ENCODE data around the gene SCGN.
"Not testable (repeated sequence)": the region's sequence is repeated elsewhere in the genome, so short reads cannot be mapped to it uniquely, and the experiment has no call there.

SCGN gene

DNA sequence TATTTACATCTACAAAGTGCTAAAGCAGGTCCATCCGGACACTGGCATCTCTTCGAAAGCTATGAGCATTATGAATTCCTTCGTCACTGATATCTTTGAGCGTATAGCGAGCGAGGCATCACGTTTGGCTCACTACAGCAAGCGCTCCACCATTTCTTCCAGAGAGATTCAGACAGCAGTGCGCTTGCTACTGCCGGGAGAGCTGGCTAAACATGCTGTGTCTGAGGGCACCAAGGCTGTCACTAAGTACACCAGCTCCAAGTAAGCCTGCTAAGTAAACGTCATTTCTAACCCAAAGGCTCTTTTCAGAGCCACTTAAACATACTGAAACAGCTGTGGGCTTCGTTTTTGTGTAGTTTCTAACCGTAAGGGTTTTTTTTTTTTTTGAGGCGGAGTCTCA is 75.0 kb downstream of the SCGN start:
- no peak for DNase-seq (ENCODE audit: low spot score)

DNA sequence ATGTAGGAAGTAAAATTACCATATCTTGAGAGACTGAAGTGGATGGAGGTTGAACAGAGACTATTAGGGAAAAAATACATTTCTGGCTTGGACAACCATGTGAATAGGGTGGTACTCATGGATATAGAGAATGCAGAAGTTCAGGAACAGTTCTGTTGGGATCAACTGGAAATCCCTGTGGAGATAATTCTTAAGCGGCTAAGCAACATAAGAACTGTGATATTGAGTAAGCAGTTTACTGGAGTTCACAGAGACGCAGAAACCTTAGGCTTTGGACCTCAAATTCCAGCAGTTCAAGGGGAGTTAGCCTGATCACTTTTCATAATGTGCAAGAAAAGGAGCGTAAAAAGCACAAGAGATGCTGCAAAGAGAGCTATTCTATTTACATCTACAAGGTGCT is 78.9 kb downstream of the SCGN start:
- DNase-seq (ENCODE audit: low spot score) = no peak

DNA sequence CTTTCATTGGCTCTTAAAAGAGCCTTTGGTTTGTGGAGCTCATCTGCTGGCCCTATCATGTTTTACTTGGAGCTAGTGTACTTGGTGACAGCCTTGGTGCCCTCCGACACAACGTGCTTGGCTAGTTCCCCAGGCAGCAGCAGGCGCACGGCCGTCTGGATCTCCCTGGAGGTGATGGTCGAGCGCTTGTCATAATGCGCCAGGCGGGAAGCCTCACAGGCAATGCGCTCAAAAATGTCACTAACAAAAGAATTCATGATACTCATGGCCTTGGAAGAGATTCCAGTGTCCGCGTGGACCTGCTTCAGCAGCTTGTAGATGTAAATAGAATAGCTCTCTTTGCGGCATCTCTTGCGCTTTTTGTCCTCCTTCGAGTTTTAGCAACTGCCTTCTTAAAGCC is 79.7 kb downstream of the SCGN start:
- no peak for DNase-seq (ENCODE audit: low spot score)

DNA sequence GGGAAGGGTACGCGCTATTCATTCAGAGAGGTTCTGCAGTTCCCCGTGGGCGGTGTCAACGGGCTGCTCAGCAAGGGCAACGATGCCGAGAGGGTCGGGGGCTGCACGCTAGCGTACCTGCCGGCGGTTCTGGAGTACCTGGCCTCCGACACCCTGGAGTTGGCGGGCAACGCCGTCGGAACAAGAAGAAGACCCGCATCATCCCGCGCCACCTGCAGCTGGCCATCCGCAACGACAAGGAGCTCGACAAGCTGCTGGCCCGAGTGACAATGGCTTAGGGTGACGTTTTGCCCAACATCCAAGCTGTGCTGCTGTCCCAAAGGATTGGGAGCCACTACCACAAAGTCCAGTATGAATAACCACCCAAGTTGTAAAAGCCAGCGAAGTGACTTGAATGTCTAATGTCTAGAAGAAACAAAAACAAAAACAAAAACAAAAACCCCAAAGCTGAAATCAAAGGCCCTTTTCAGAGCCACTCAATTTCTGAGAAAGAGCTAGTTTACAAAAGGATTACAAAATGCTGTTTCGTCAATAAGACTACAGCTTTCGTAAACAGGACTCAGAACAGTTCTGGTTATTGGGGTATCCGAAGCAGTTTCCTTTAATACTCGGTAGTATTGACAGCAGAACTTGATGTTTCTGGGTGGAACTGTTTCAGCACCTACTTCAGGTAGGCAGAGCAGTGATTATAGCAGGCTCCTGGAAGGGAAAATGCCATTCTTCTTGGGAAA is 80.6 kb downstream of the SCGN start:
- no peak for DNase-seq (ENCODE audit: low spot score)

DNA sequence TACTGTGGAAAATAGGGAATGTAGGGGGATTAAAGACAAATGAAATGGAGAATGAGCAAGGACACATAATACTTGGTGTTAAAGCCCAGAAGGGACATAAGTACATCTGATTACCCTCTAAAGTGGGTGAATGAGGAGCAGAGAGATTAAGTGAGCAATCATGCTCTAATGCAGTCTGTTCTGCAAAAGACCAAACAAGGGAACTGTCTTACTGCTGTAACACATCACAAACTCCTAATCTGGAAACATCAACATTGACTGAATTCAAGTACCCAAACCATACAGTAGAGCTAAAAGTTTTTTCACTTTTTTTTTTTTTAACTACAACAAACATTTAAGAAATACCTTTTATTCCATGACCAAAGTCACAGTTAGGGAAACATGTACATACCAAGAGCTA is 83.2 kb downstream of the SCGN start:
- DNase-seq (ENCODE audit: low spot score) = no peak

DNA sequence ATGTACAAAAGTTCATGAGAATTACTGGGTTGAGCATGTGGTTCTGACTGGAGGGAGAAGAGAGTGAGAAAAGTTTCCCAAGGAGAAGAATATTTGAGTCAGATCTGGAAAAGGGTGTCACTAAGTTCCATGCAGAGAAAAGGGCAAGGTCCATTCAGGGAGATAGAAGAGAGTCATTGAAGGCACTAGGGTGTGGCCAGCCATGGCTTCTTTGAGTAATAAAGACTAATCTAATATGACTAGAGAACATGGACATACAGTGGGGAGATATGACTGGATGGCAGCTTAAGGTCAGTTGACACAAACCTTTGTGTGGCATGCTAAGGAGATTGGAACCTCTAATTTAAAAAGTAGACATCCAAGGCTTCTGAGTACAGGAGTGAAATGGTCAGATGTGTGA is 91.9 kb downstream of the SCGN start:
- DNase-seq (ENCODE audit: low spot score) = no peak

DNA sequence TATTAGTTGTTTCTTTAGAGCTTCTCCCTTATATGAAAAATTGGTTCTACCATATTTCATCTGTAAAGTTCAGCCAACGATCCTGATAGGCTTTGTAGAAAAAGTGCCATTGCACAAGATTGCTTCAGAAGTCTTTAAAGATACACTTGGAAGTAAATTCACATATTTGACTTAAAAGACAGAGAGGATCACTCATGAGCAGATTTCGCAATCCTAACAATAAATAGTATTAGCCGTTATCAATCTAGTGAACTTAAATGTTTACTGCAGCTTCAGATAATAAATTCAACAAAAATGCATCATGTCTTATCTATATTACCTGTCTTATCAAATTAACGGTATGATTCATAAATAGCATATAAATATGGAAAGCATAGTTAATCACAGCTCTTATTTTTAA is 93.8 kb downstream of the SCGN start:
- DNase-seq (ENCODE audit: low spot score) = no peak

DNA sequence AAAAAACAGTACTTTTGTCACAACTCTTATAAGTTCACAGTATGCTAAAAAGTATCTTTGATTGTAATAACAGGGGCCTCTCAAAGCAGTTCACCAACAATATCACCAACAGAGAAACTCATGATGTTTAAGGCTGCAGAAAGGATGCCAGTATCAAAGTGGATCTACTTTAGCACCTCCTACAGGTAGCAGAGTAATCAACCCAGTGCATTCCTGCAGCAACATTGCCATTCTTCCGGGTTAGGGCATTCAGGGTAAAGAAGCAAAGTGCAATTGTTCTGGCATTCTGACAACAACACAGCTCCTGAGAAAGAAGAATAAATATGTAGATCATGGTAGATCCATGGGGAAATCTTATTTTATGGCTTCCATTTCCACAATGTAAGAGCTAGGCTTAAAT is 95.0 kb downstream of the SCGN start:
- no peak for DNase-seq (ENCODE audit: low spot score)

DNA sequence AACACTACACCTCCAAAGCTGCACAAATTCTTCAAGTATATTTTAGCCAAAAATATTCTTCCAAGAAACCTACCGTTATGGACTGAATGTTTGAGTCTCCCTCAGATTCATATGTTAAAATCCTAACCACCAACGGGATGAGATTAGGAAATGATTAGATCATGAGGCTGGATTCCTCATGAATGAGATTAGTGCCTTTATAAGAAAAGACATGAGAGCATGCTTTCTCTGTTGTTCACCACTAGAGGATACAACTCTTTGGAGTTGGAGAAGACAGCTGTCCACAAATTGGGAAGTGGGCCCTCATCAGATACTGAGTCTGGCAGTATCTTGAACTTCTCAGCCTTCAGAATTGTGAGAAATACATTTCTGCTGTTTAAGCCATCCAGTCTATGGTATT is 95.5 kb downstream of the SCGN start:
- DNase-seq (ENCODE audit: low spot score) = no peak

DNA sequence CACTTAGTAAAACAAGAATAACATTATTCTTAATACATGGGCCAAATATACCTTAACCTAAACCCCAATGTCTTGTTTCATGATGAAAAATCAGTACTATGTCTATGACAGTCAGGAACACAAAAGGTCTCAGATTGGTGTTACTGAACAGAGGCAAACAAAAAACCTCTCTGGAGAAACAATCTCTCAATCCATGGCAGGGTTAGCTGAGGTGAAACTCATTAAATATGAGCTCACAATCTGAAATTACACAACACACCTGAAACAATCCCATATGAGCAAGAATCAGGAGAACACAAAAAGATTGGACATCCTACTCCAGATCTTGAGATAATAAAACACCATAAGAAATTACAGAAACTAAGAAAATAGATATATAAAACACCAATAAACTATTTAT is 96.0 kb downstream of the SCGN start:
- peak; percentile 15 for DNase-seq (ENCODE audit: low spot score)

DNA sequence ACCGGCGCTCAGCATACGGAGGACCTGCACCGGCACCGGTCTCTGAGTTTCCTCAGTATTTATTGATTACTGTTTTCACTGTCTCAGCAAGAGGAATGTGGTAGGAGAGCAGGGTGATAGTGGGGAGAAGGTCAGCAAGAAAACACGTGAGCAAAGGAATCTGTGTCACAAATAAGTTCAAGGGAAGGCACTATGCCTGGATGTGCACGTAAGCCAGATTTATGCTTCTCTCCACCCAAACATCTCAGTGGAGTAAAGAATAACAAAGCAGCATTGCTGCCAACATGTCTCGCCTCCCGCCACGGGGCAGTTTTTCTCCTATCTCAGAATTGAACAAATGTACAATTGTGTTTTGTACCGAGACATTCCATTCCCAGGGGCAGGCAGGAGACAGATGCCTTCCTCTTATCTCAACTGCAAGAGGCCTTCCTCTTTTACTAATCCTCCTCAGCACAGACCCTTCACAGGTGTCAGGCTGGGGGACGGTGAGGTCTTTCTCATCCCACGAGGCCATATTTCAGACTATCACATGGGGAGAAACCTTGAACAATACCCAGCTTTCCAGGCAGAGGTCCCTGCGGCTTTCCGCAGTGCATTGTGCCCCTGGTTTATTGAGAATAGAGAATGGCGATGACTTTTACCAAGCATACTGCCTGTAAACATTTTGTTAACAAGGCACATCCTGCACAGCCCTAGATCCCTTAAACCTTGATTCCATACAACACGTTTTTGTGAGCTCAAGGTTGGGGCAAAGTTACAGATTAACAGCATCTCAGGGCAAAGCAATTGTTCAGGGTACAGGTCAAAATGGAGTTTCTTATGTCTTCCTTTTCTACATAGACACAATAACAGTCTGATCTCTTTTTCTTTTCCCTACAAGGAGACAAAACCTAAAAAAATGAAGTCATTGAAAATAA is 96.8 kb downstream of the SCGN start:
- DNase-seq (ENCODE audit: low spot score) = not testable (repeated sequence)

DNA sequence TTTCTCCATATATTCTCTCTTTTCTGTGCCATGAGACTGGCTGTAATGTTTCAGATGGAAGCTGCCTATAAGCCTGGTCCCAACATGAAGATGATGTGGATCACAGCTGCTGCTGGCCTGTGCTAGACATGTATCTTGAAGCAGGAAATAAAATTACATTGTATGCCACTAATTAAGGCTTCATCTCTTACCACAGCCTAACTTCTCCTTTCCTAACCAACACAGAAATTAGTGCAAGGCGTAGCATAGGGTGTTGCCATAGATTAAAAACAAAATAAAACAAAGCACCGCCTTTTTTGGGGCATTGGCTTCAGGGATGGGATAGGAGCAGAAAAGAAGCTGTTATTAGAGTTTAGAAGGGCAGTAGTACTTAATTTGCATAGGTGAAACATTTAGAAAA is 97.8 kb downstream of the SCGN start:
- no peak for DNase-seq (ENCODE audit: low spot score)

DNA sequence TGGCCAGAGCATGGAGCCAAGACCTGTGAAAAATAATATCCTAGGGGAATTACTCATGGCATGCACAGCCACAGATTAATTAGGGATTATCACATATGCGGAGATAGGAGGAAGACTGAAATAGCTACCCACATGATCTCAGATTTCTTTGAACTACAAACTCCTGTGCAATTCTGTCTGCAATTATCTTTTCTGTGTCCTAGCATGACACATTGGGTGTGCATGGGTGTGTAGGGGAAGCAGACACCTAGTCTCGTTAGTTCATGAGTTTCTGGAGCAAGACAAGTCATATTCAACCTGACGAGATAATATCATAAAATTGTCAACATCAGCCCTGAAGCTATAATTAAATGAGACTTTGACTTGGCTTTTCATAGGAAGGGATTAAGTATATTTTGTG is 98.9 kb downstream of the SCGN start:
- no peak for DNase-seq (ENCODE audit: low spot score)

All from HuH-7 (cell line).